HG03442 (cell line): ENCODE data around the gene NEDD4L.
"Not testable (repeated sequence)": the region's sequence is repeated elsewhere in the genome, so short reads cannot be mapped to it uniquely, and the experiment has no call there.

Experiments
- ATAC-seq: cut with Tn5 transposase; IDR thresholded peaks from one replicate; pipeline ENCODE4 v1.9.1; 2021; ENCODE audit warnings: mild to moderate bottlenecking, moderate library complexity; ENCODE audit not compliant: unreplicated experiment

Gene NEDD4L

GRCh38 chr18:58282872-58283271 lies 238.8 kb downstream of the NEDD4L start:
- not testable (repeated sequence) for ATAC-seq

GRCh38 chr18:58284699-58285448 lies 240.8 kb downstream of the NEDD4L start:
- no peak for ATAC-seq

GRCh38 chr18:58285449-58286130 lies 241.6 kb downstream of the NEDD4L start:
- no peak for ATAC-seq

GRCh38 chr18:58286632-58287352 lies 242.8 kb downstream of the NEDD4L start:
- no peak for ATAC-seq

GRCh38 chr18:58287353-58288274 lies 243.6 kb downstream of the NEDD4L start:
- ATAC-seq: no peak

GRCh38 chr18:58288921-58289797 lies 245.1 kb downstream of the NEDD4L start:
- ATAC-seq: peak; percentile 91

- no peak for ATAC-seq
These were observed 246.2 kb downstream of the NEDD4L start for GRCh38 chr18:58290116-58290695.

GRCh38 chr18:58291131-58291530 lies 247.1 kb downstream of the NEDD4L start:
- ATAC-seq: no peak

GRCh38 chr18:58292638-58293037 lies 248.6 kb downstream of the NEDD4L start:
- ATAC-seq: no peak

GRCh38 chr18:58297198-58297597 lies 253.2 kb downstream of the NEDD4L start:
- no peak for ATAC-seq

GRCh38 chr18:58298251-58299134 lies 254.5 kb downstream of the NEDD4L start:
- no peak for ATAC-seq

- ATAC-seq: no peak
These were observed 255.1 kb downstream of the NEDD4L start for GRCh38 chr18:58299135-58299473.

- no peak for ATAC-seq
These were observed 255.9 kb downstream of the NEDD4L start for GRCh38 chr18:58299936-58300335.

- no peak for ATAC-seq
These were observed 256.8 kb downstream of the NEDD4L start for GRCh38 chr18:58300867-58301266.

GRCh38 chr18:58302811-58303210 lies 258.8 kb downstream of the NEDD4L start:
- no peak for ATAC-seq

- peak; percentile 88 for ATAC-seq
These were observed 259.3 kb downstream of the NEDD4L start for GRCh38 chr18:58303363-58303762.

- ATAC-seq: no peak
These were observed 261.8 kb downstream of the NEDD4L start for GRCh38 chr18:58305792-58306191.

GRCh38 chr18:58307441-58307840 lies 263.4 kb downstream of the NEDD4L start:
- ATAC-seq: no peak
